GM12892 (cell line): ENCODE measurements around the gene RRP1B.
"Not testable (repeated sequence)": the region's sequence is repeated elsewhere in the genome, so short reads cannot be mapped to it uniquely, and the experiment has no call there.

Experiments used
- DNase-seq: peaks from one replicate; pipeline ENCODE4 v3.0.0; 2011; ENCODE audit not compliant: insufficient read length
- FAIRE-seq: peaks from 2 replicates; lab custom pipeline; 2011; peaks lifted over from hg19 to GRCh38; lab: Jason Lieb, UNC
- POLR2A ChIP-seq: IDR thresholded peaks from 2 replicates; pipeline ENCODE4 v1.6.1; 2011; ENCODE audit warnings: low read depth, low read length, control low read depth
- POLR2AphosphoS5 ChIP-seq: IDR thresholded peaks from 2 replicates; pipeline ENCODE4 v1.6.1; 2011; ENCODE audit warnings: low read depth, low read length, control low read depth
- TAF1 ChIP-seq: IDR thresholded peaks from 2 replicates; pipeline ENCODE4 v1.6.1; 2011; ENCODE audit warnings: low read depth, mild to moderate bottlenecking, control low read depth, low read length, borderline replicate concordance

The RRP1B gene

GRCh38 chr21:43658088-43658741, 1.1 kb upstream of the RRP1B start:
- FAIRE-seq (no peak), DNase-seq (no peak)
- no peak for TF ChIP-seq POLR2AphosphoS5
- TF ChIP-seq POLR2A: no peak
- no peak for TF ChIP-seq TAF1

DNA sequence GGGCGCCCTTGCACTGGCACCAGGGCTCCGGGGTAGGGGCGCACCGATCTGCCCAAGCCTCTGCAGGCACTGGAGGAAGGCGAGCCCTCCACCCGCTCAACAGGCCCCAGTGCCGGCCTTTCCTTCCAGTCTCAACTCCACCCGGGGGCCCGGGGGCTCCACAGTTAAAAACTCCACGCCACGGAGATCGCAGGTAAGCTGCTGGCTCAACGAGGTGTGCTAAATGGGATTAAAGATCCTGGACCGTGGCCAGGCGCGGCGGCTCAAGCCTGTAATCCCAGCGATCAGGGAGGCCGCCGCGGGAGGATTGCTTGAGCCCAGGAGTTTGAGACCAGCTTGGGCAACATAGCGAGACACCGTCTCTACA, 608 bp upstream of the RRP1B start:
- DNase-seq: no peak
- no peak for FAIRE-seq
- TF ChIP-seq POLR2AphosphoS5 (no peak), TAF1 (no peak), POLR2A (no peak)

GRCh38 chr21:43662286-43662685, 2.9 kb downstream of the RRP1B start:
- DNase-seq: no peak
- TF ChIP-seq TAF1: no peak
- no peak for TF ChIP-seq POLR2AphosphoS5
- TF ChIP-seq POLR2A: no peak
- no peak for FAIRE-seq

DNA sequence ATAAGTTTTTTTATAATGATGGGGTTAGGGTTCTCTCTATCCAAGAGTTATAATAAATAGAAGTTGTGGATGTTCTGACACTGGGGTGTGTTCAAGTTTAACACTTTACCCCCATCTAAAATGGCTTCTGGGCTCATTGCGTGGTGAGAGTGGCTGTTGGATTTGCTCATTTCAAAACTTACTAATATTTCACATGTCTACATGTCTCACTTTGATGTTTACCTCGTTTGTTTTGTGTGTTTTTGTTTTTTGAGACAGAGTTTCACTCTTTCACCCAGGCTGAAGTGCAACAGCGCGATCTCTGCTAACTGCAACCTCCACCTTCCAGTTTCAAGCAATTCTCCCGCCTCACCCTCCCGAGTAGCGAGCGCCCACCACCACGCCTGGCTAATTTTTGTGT, 3.7 kb downstream of the RRP1B start:
- FAIRE-seq: no peak
- TF ChIP-seq POLR2AphosphoS5 (no peak), POLR2A (no peak), TAF1 (no peak)
- no peak for DNase-seq

DNA sequence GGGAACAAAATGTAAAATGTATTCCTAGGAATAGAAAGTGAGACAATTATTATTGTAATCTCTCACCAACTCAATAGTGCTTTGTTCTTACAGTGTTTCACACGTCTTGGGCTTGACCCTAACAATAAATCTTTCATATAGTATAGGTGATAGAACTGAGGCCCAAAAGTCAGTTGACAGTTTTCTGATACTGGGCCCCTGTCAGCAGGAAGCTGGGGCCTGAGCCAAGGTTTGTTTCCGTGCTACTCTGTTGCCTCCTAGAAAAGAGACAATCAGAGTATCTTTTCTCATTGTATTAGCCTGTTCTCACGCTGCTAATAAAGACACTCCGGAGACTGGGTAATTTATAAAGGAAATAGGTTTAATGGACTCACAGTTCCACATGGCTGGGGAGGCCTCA, 5.0 kb downstream of the RRP1B start:
- FAIRE-seq: no peak
- TF ChIP-seq POLR2AphosphoS5 (no peak), TAF1 (no peak), POLR2A (no peak)
- no peak for DNase-seq

GRCh38 chr21:43665879-43666278, 6.5 kb downstream of the RRP1B start:
- TF ChIP-seq POLR2A: no peak
- TF ChIP-seq POLR2AphosphoS5: no peak
- TF ChIP-seq TAF1: no peak
- DNase-seq (no peak), FAIRE-seq (no peak)

GRCh38 chr21:43667191-43667904, 8.0 kb downstream of the RRP1B start:
- TF ChIP-seq POLR2AphosphoS5 (no peak; the same call in 1 of the 2 replicates), TAF1 (no peak), POLR2A (no peak)
- no peak for FAIRE-seq
- no peak for DNase-seq

GRCh38 chr21:43669828-43670605, 10.7 kb downstream of the RRP1B start:
- FAIRE-seq (no peak), DNase-seq (no peak)
- TF ChIP-seq POLR2AphosphoS5 (no peak), POLR2A (no peak), TAF1 (no peak)

DNA sequence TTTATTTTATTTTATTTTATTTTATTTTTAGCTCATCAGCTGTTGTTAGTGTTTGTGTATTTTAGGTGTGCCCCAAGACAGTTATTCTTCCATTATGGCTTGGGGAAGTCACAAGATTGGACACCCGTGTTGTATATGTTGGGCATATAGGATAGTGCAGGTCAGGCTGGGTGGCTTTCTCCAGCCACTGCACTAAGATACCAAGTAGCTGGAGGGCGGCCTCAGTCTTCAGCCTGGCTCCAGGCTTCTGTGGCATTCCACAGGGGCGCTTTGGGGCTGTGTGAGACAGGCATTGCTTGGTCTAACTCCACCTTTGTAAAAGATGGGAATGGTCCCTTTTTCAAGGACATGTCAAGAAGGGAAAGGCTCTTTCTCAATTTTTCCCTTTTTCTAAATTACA, 16.5 kb downstream of the RRP1B start:
- TF ChIP-seq TAF1 (no peak), POLR2A (no peak), POLR2AphosphoS5 (no peak)
- FAIRE-seq (no peak), DNase-seq (no peak)

GRCh38 chr21:43676391-43676790, 17.0 kb downstream of the RRP1B start:
- FAIRE-seq (no peak), DNase-seq (no peak)
- TF ChIP-seq POLR2A: no peak
- no peak for TF ChIP-seq POLR2AphosphoS5
- no peak for TF ChIP-seq TAF1

- FAIRE-seq (no peak), DNase-seq (no peak)
- TF ChIP-seq POLR2A (no peak), POLR2AphosphoS5 (no peak), TAF1 (no peak)
These were observed 20.6 kb downstream of the RRP1B start for GRCh38 chr21:43679951-43680350.

DNA sequence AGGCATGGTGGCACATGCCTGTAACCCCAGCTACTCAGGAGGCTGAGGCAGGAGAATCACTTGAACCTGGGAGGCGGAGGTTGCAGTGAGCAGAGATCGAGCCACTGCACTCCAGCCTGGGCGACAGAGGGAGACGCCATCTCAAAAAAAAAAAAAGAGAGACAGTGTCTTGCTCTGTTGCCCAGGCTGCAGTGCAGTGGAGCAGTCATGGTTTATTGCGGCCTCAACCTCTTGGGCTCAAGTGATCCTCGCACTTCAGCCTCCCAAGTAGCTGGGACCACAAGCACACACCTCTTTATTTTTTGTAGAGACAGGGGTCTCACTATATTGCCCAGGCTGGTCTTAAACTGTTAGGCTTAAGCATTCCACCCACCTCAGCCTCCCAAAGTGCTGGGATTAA, 21.1 kb downstream of the RRP1B start:
- not testable (repeated sequence) for FAIRE-seq

More for the DNA sequence above, 21.1 kb downstream of the RRP1B start:
- DNase-seq: not testable (repeated sequence)
